B cell (primary cell): ENCODE data around the gene KCNJ11. TPM values are rescaled to one million over a fixed set of nuclear protein-coding genes. Genes with fewer than 3 reads are reported as not detected.

Experiments used
- ATAC-seq: fragments of 200-7000 bp; cut with Tn5 transposase; one replicate; pipeline ENCODE4 v1.10.0; 2021; ENCODE audit warnings: low read depth, mild to moderate bottlenecking, moderate number of reproducible peaks, moderate library complexity
- CTCF ChIA-PET: fragments of 350-600 bp; sonication (Branson Sonifier 250); formaldehyde crosslinking; loops from one replicate; lab custom pipeline; 2021; ENCODE audit warnings: antibody characterized with exemption, inconsistent platforms; lab: Charles Lee
- POLR2A ChIA-PET: fragments of 350-600 bp; sonication (Branson Sonifier 250); formaldehyde crosslinking; loops from one replicate; lab custom pipeline; 2021; ENCODE audit warnings: antibody characterized with exemption; lab: Charles Lee
- DNase-seq: peaks from one replicate; pipeline ENCODE4 v3.0.0; 2013
- H2AFZ ChIP-seq: 2 replicates; pipeline ENCODE4 v1.6.1; 2012; ENCODE audit warnings: mild to moderate bottlenecking, low read depth, low read length; ENCODE audit not compliant: insufficient read depth, poor library complexity, severe bottlenecking
- H3K27ac ChIP-seq, 2 donors: 1 replicate in 1 of 2; 2 replicates in 1 of 2; pipeline ENCODE4 v1.5.1; 2012 to 2013; ENCODE audit warnings: low read length in 2 of 2, mild to moderate bottlenecking in 2 of 2, moderate library complexity in 1 of 2
- H3K27me3 ChIP-seq, 4 experiments: fragments of 200-600 bp in 1 of 4; sonication (generic) in 1 of 4; replicated peaks in 1 of 4; 1 replicate in 2 of 4; 2 replicates in 2 of 4; pipeline versions ENCODE4 v1.6.1 to v1.7.0; 2013 to 2016; ENCODE audit warnings: low read length in 3 of 4, mild to moderate bottlenecking in 2 of 4, mixed read lengths in 1 of 4, moderate library complexity in 1 of 4; ENCODE audit not compliant: insufficient read depth in 4 of 4, control insufficient read depth in 3 of 4; ENCODE audit errors: control extremely low read depth in 1 of 4
- H3K36me3 ChIP-seq, 2 experiments: replicated peaks in 1 of 2; 1 replicate in 1 of 2; 2 replicates in 1 of 2; pipeline versions ENCODE4 v1.6.1 to v1.7.1; 2013; ENCODE audit warnings: low read length in 1 of 2; ENCODE audit not compliant: insufficient read depth in 2 of 2, control insufficient read depth in 1 of 2; ENCODE audit errors: control extremely low read depth in 1 of 2, extremely low read depth in 1 of 2
- H3K4me1 ChIP-seq, 2 donors: fragments of 200-600 bp in 1 of 2; sonication (generic) in 1 of 2; 1 replicate in 1 of 2; 2 replicates in 1 of 2; pipeline versions ENCODE4 v1.5.1 to v1.6.1; 2013 to 2017; ENCODE audit warnings: low read length in 2 of 2; ENCODE audit not compliant: control insufficient read depth in 2 of 2, insufficient read depth in 2 of 2
- H3K4me2 ChIP-seq: replicated peaks from 2 replicates; pipeline ENCODE3; 2012; ENCODE audit warnings: mild to moderate bottlenecking, low read depth, low read length; ENCODE audit not compliant: poor library complexity, severe bottlenecking
- H3K4me3 ChIP-seq, 5 experiments: fragments of 200-600 bp in 1 of 5; sonication (generic) in 1 of 5; 1 replicate in 3 of 5; 2 replicates in 2 of 5; pipeline versions ENCODE4 v1.5.1 to v1.7.0; 2011 to 2016; ENCODE audit warnings: low read length in 4 of 5, mild to moderate bottlenecking in 4 of 5, low read depth in 2 of 5, control low read depth in 1 of 5, moderate library complexity in 1 of 5; ENCODE audit not compliant: insufficient read depth in 1 of 5; ENCODE audit errors: control extremely low read depth in 1 of 5, extremely low read depth in 1 of 5
- H3K79me2 ChIP-seq: fragments of 200-600 bp; sonication (generic); one replicate; pipeline ENCODE4 v1.6.0; 2016; ENCODE audit warnings: low read length; ENCODE audit not compliant: control insufficient read depth, insufficient read depth
- H3K9ac ChIP-seq: fragments of 200-600 bp; sonication (generic); 2 replicates; pipeline ENCODE4 v1.6.1; 2017; ENCODE audit warnings: mild to moderate bottlenecking, low read length, moderate library complexity
- H3K9me3 ChIP-seq, 3 donors: one replicate each; pipeline versions ENCODE4 v1.6.1 to v1.7.1; 2013; ENCODE audit warnings: low read length in 2 of 3; ENCODE audit not compliant: control insufficient read depth in 2 of 3, insufficient read depth in 1 of 3; ENCODE audit errors: control extremely low read depth in 1 of 3
- H4K20me1 ChIP-seq: 2 replicates; pipeline ENCODE4 v1.6.0; 2012; ENCODE audit warnings: mild to moderate bottlenecking, low read length; ENCODE audit not compliant: insufficient read depth, control insufficient read depth, poor library complexity, severe bottlenecking
- H3K27ac Mint-ChIP-seq: one replicate; pipeline ENCODE4 v1.8.0; 2021; ENCODE audit warnings: mixed read lengths
- H3K27me3 Mint-ChIP-seq: one replicate; pipeline ENCODE4 v1.8.0; 2021; ENCODE audit warnings: mixed read lengths
- H3K4me1 Mint-ChIP-seq: one replicate; pipeline ENCODE4 v1.8.0; 2021; ENCODE audit warnings: mixed read lengths
- H3K4me3 Mint-ChIP-seq: one replicate; pipeline ENCODE4 v1.8.0; 2021; ENCODE audit warnings: mixed read lengths
- H3K9me3 Mint-ChIP-seq: one replicate; pipeline ENCODE4 v1.8.0; 2022; ENCODE audit warnings: mixed read lengths; ENCODE audit not compliant: insufficient read depth
- CTCF ChIP-seq: fragments of 200-600 bp; IDR thresholded peaks from one replicate; pipeline ENCODE4 v1.8.0; 2022; ENCODE audit warnings: antibody characterized with exemption, mild to moderate bottlenecking
- EZH2 ChIP-seq: IDR thresholded peaks from 2 replicates; pipeline ENCODE4 v1.6.1; 2012; ENCODE audit warnings: borderline replicate concordance, low read depth, mild to moderate bottlenecking, moderate library complexity, low read length; ENCODE audit not compliant: insufficient read depth, poor library complexity, severe bottlenecking
- WGBS: methylation state at CpG from one replicate; pipeline ENCODE4 v1.1.5; 2013; ENCODE audit warnings: missing lambda C conversion rate; ENCODE audit not compliant: insufficient coverage; 5-methylcytosine and 5-hydroxymethylcytosine counted together
- intact Hi-C: fragments of 100-400 bp; cut with micrococcal nuclease; formaldehyde crosslinking; loops from one replicate; pipeline ENCODE4 v1.10.0; 2022
- polyA plus RNA-seq: library from polyadenylated mRNA; depleted of rRNA; stranded (reverse); fragments of >200 nt; gene quantifications from 2 replicates; pipeline ENCODE4 v1.2.3, GENCODE V29; 2012
- total RNA-seq, 2 donors: library from RNA; stranded (reverse); fragments of 120-200 nt in 1 of 2; gene quantifications; 1 replicate in 1 of 2; 2 replicates in 1 of 2; pipeline versions ENCODE4 v1.2.3 to v1.2.4, GENCODE V29; 2013 to 2022

KCNJ11 gene
- total and polyA plus RNA-seq, 2 donors (not counting 1 experiment from before 2014, with no cell fraction given): 1.4 to 2.1 TPM

- Histone ChIP-seq H3K79me2 (no peaks in the 10 kb centered on the region), H3K27ac (no peak within 1 kb of the TSS), H3K4me1 (peaks cover 29 to 34% of the 10 kb centered on the region in 2 donors), H3K9me3 (peaks cover 0 to 22% (median 1%) of the 10 kb centered on the region in 3 donors), H3K9ac (peak within 1 kb of the TSS; percentile 78), H3K36me3 (no peaks in the 10 kb centered on the region), H3K4me2 (peak within 1 kb of the TSS; percentile 99), H3K4me3 (peak within 1 kb of the TSS; percentile 51 to 78 (median 62)), H3K27me3 (peaks cover 0 to 34% (median 21%) of the 10 kb centered on the region in 4 experiments), H4K20me1 (no peaks in the 10 kb centered on the region), H2AFZ (peak within 1 kb of the TSS; percentile 86)
- Mint-ChIP-seq H3K4me3 (peak within 1 kb of the TSS; percentile 95), H3K27me3 (peaks cover 37% of the 10 kb centered on the region), H3K4me1 (peaks cover 32% of the 10 kb centered on the region), H3K9me3 (no peaks in the 10 kb centered on the region), H3K27ac (peak within 1 kb of the TSS; percentile 76)
- ChIA-PET POLR2A (no interaction called here), CTCF (interaction anchor here (0.7 kb wide), 1 partner anchor 1703 kb away, joined by 3 read pairs; no protein-coding TSS in a partner anchor)
- peak; percentile 52 for ATAC-seq
- intact Hi-C loops: loop anchor here (2.0 to 10.0 kb wide), 4 partner anchors 75 to 617 kb away; partner anchors contain the start of genes C11orf58, NUCB2 and RPS13
- DNase-seq: peak; percentile 80
- under 1% methylated on average over 53 of the region's 61 CpGs for WGBS
- TF ChIP-seq EZH2: no peak
- no peak for TF ChIP-seq CTCF
Observed at GRCh38 chr11:17351510-17352176, 36.8 kb downstream of the KCNJ11 start, which contains the start of gene NCR3LG1. NCR3LG1 (plus strand) TSS chr11:17351800; CDS start chr11:17351970, 170 bp downstream.

GRCh38 chr11:17351172-17351509 is 37.3 kb downstream of the KCNJ11 start:
- H3K4me2 ChIP-seq: peak overlapping the region; percentile 99
- H3K27ac Mint-ChIP-seq: peak overlapping the region; percentile 34
- no peaks in the 10 kb centered on the region for H4K20me1 ChIP-seq
- H3K27me3 Mint-ChIP-seq: peaks cover 37% of the 10 kb centered on the region
- POLR2A ChIA-PET: no interaction called here
- H3K4me3 ChIP-seq: peak overlapping the region; percentile 51 to 78 (median 61)
- H3K27ac ChIP-seq: no peak overlapping the region
- peaks cover 32% of the 10 kb centered on the region for H3K4me1 Mint-ChIP-seq
- WGBS: 24% methylated on average over 12 of the region's 12 CpGs
- H3K4me3 Mint-ChIP-seq: peak overlapping the region; percentile 95
- no peak for TF ChIP-seq CTCF
- TF ChIP-seq EZH2: no peak
- H3K4me1 ChIP-seq: peaks cover 29 to 34% of the 10 kb centered on the region in 2 donors
- intact Hi-C loops: loop anchor here (5.0 to 10.0 kb wide), 3 partner anchors 119 to 616 kb away; partner anchors contain the start of genes C11orf58 and RPS13
- H3K9ac ChIP-seq: peak overlapping the region; percentile 78
- no peak for ATAC-seq
- H3K9me3 Mint-ChIP-seq: no peaks in the 10 kb centered on the region
- H2AFZ ChIP-seq: peak overlapping the region; percentile 86
- no peak for DNase-seq
- H3K79me2 ChIP-seq: no peaks in the 10 kb centered on the region
- no peaks in the 10 kb centered on the region for H3K36me3 ChIP-seq
- peaks cover 0 to 34% (median 21%) of the 10 kb centered on the region in 4 experiments for H3K27me3 ChIP-seq
- H3K9me3 ChIP-seq: peaks cover 0 to 20% (median 1%) of the 10 kb centered on the region in 3 donors
- CTCF ChIA-PET: no interaction called here
